Fibroblast of lung (primary cell): Measurements from ENCODE around the gene ATP13A5.

Experiments used
- CTCF ChIP-seq, 2 donors: IDR thresholded peaks in 1 of 2; conservative IDR thresholded peaks in 1 of 2; 1 replicate in 1 of 2; 2 replicates in 1 of 2; pipeline ENCODE4 v1.5.1; 2011 to 2012; ENCODE audit warnings: low read length in 2 of 2, control low read depth in 1 of 2, inconsistent platforms in 1 of 2, low read depth in 1 of 2, mild to moderate bottlenecking in 1 of 2
- EZH2 ChIP-seq: IDR thresholded peaks from 2 replicates; pipeline ENCODE4 v1.5.1; 2012; ENCODE audit warnings: low read length, control low read depth, mild to moderate bottlenecking; ENCODE audit errors: missing control alignments

GRCh38 chr3:193354423-193354822 lies 24.1 kb downstream of the ATP13A5 start:
- TF ChIP-seq CTCF (conservative IDR thresholded peaks at IDR 0.05 in 1 of 2, IDR thresholded peaks at IDR 0.05 in 1 of 2; ENCODE audit: low read depth in 1 of 2, low read length in 2 of 2) (no peak), EZH2 (no peak)
